ENCODE data around the gene SMOC1.

DNA sequence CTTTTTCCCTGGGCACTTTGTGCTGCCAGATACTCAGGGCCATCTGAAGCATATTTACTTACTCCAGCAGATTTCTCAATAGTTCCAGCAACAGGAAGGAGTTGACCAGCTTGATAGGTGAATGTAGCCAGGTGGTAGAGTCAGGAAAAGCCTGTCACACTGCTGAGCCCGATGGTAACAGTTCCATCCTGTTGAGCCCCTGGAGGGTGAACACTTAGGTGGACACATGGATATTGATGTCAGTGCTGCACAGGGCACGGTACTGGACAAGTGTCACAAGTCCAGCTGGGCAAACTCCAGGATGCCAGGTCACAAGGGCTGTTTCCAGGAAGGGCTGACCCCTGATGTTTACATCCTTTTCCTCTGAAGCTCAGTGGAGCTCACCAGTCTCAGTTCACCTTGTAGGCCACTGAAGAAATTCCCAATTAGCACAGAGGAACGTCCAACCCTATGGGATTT is 2.3 kb upstream of the SMOC1 start:
- TF ChIP-seq TAF1 (IDR thresholded peaks at IDR 0.05; ENCODE audit: borderline replicate concordance, insufficient read depth, low read length) (no peak), POLR2AphosphoS5 (IDR thresholded peaks at IDR 0.05; ENCODE audit: low read depth, low read length) (no peak)
- TF ChIP-seq, protein P1, sequence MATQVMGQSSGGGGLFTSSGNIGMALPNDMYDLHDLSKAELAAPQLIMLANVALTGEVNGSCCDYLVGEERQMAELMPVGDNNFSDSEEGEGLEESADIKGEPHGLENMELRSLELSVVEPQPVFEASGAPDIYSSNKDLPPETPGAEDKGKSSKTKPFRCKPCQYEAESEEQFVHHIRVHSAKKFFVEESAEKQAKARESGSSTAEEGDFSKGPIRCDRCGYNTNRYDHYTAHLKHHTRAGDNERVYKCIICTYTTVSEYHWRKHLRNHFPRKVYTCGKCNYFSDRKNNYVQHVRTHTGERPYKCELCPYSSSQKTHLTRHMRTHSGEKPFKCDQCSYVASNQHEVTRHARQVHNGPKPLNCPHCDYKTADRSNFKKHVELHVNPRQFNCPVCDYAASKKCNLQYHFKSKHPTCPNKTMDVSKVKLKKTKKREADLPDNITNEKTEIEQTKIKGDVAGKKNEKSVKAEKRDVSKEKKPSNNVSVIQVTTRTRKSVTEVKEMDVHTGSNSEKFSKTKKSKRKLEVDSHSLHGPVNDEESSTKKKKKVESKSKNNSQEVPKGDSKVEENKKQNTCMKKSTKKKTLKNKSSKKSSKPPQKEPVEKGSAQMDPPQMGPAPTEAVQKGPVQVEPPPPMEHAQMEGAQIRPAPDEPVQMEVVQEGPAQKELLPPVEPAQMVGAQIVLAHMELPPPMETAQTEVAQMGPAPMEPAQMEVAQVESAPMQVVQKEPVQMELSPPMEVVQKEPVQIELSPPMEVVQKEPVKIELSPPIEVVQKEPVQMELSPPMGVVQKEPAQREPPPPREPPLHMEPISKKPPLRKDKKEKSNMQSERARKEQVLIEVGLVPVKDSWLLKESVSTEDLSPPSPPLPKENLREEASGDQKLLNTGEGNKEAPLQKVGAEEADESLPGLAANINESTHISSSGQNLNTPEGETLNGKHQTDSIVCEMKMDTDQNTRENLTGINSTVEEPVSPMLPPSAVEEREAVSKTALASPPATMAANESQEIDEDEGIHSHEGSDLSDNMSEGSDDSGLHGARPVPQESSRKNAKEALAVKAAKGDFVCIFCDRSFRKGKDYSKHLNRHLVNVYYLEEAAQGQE (IDR thresholded peaks at IDR 0.05; ENCODE audit: insufficient read depth in 1 of 2, low read depth in 2 of 2, low read length in 2 of 2): no peak

Measured in PFSK-1 (cell line).